Trophoblast cell (in vitro differentiated cells and primary cell): ENCODE data around the gene TUFM.
"Not testable (repeated sequence)": the region's sequence is repeated elsewhere in the genome, so short reads cannot be mapped to it uniquely, and the experiment has no call there.

ENCODE experiments used
- DNase-seq, 2 donors: peaks; one replicate each; pipeline ENCODE4 v3.0.0-alpha.2; 2016
- H2AFZ ChIP-seq: 2 replicates; pipeline ENCODE4 v1.6.1; 2013; ENCODE audit warnings: low read length, moderate library complexity, mild to moderate bottlenecking; ENCODE audit not compliant: insufficient read depth, poor library complexity
- H2AK5ac ChIP-seq: 2 replicates; pipeline ENCODE4 v1.6.1; 2013; ENCODE audit warnings: mild to moderate bottlenecking, low read length
- H2BK120ac ChIP-seq: 2 replicates; pipeline ENCODE4 v1.6.1; 2013; ENCODE audit warnings: low read length, mild to moderate bottlenecking, moderate library complexity; ENCODE audit not compliant: insufficient read depth, poor library complexity
- H2BK12ac ChIP-seq: 2 replicates; pipeline ENCODE4 v1.6.1; 2013; ENCODE audit warnings: mild to moderate bottlenecking, low read length, moderate library complexity
- H2BK5ac ChIP-seq: 2 replicates; pipeline ENCODE4 v1.6.1; 2013; ENCODE audit warnings: low read length, low read depth, moderate library complexity, mild to moderate bottlenecking; ENCODE audit not compliant: poor library complexity
- H3K14ac ChIP-seq: 2 replicates; pipeline ENCODE4 v1.6.1; 2013; ENCODE audit warnings: mild to moderate bottlenecking, low read length
- H3K18ac ChIP-seq: 2 replicates; pipeline ENCODE4 v1.6.1; 2013; ENCODE audit warnings: mild to moderate bottlenecking, low read length
- H3K23ac ChIP-seq: 2 replicates; pipeline ENCODE4 v1.6.1; 2013; ENCODE audit warnings: low read length
- H3K27ac ChIP-seq: 2 replicates; pipeline ENCODE4 v1.5.1; 2013; ENCODE audit warnings: low read depth, mild to moderate bottlenecking, inconsistent platforms, low read length, moderate library complexity
- H3K27me3 ChIP-seq: 2 replicates; pipeline ENCODE4 v1.6.1; 2013; ENCODE audit warnings: inconsistent platforms, mild to moderate bottlenecking, low read length, moderate library complexity; ENCODE audit not compliant: insufficient read depth
- H3K36me3 ChIP-seq, 2 experiments: 1 replicate in 1 of 2; 2 replicates in 1 of 2; pipeline ENCODE4 v1.6.1; 2013; ENCODE audit warnings: low read length in 2 of 2, mild to moderate bottlenecking in 2 of 2, moderate library complexity in 1 of 2; ENCODE audit not compliant: insufficient read depth in 2 of 2, control insufficient read depth in 1 of 2
- H3K4ac ChIP-seq: 2 replicates; pipeline ENCODE4 v1.6.1; 2013; ENCODE audit warnings: low read depth, mild to moderate bottlenecking, low read length, moderate library complexity
- H3K4me1 ChIP-seq, 2 experiments: 1 replicate in 1 of 2; 2 replicates in 1 of 2; pipeline ENCODE4 v1.6.1; 2013; ENCODE audit warnings: low read length in 2 of 2, mild to moderate bottlenecking in 2 of 2, moderate library complexity in 1 of 2; ENCODE audit not compliant: insufficient read depth in 2 of 2, control insufficient read depth in 1 of 2
- H3K4me2 ChIP-seq: 2 replicates; pipeline ENCODE4 v1.6.1; 2013; ENCODE audit warnings: inconsistent platforms, mild to moderate bottlenecking, low read length, moderate library complexity
- H3K4me3 ChIP-seq: 2 replicates; pipeline ENCODE4 v1.5.1; 2013; ENCODE audit warnings: mild to moderate bottlenecking, low read depth, low read length, inconsistent platforms
- H3K79me1 ChIP-seq: one replicate; pipeline ENCODE4 v1.6.1; 2013; ENCODE audit warnings: low read length
- H3K79me2 ChIP-seq: 2 replicates; pipeline ENCODE4 v1.6.1; 2013; ENCODE audit warnings: low read length, mild to moderate bottlenecking; ENCODE audit not compliant: control insufficient read depth, insufficient read depth, poor library complexity
- H3K9ac ChIP-seq: 2 replicates; pipeline ENCODE4 v1.6.1; 2013; ENCODE audit warnings: mild to moderate bottlenecking, low read length
- H3K9me3 ChIP-seq: 2 replicates; pipeline ENCODE4 v1.6.1; 2013; ENCODE audit warnings: low read depth, mild to moderate bottlenecking, control low read depth, inconsistent platforms, low read length; ENCODE audit not compliant: insufficient read depth
- H4K12ac ChIP-seq: 2 replicates; pipeline ENCODE4 v1.6.1; 2013; ENCODE audit warnings: low read depth, mild to moderate bottlenecking, low read length, moderate library complexity
- H4K8ac ChIP-seq: 2 replicates; pipeline ENCODE4 v1.6.1; 2013; ENCODE audit warnings: low read depth, mild to moderate bottlenecking, low read length, moderate library complexity
- H4K91ac ChIP-seq: one replicate; pipeline ENCODE4 v1.6.1; 2013; ENCODE audit warnings: low read depth, mild to moderate bottlenecking, low read length, moderate library complexity
- WGBS: extraction: QIAGEN DNeasy Blood & Tissue Kit; methylation state at CpG from one replicate; pipeline ENCODE4 v1.1.7; 2013; ENCODE audit warnings: missing lambda C conversion rate; ENCODE audit not compliant: insufficient read length, insufficient coverage; ENCODE audit errors: extremely low coverage; 5-methylcytosine and 5-hydroxymethylcytosine counted together

TUFM gene

GRCh38 chr16:28890355-28890754 is 44.2 kb upstream of the TUFM start:
- H3K27ac ChIP-seq, H4K8ac ChIP-seq, H3K79me1 ChIP-seq, H3K36me3 ChIP-seq, H4K12ac ChIP-seq, H3K9me3 ChIP-seq, H3K14ac ChIP-seq, H3K9ac ChIP-seq, DNase-seq, H2AK5ac ChIP-seq, H3K4me2 ChIP-seq, H3K23ac ChIP-seq, H3K4me3 ChIP-seq, H2BK12ac ChIP-seq, H2BK5ac ChIP-seq, H3K79me2 ChIP-seq, H3K18ac ChIP-seq, H4K91ac ChIP-seq, H3K4me1 ChIP-seq, H2AFZ ChIP-seq, H2BK120ac ChIP-seq, H3K4ac ChIP-seq, H3K27me3 ChIP-seq: not testable (repeated sequence)
- no CpG with 5 or more reads among the region's 5 CpGs for WGBS

- no peak overlapping the region for H2BK5ac ChIP-seq
- H3K4ac ChIP-seq = no peak overlapping the region
- H2BK12ac ChIP-seq = no peak overlapping the region
- H3K18ac ChIP-seq = no peak overlapping the region
- no peaks in the 10 kb centered on the region for H3K79me1 ChIP-seq
- H2AFZ ChIP-seq = no peak overlapping the region
- H3K14ac ChIP-seq = no peak overlapping the region
- no peak overlapping the region for H3K4me3 ChIP-seq
- peaks cover 2% of the 10 kb centered on the region for H3K9me3 ChIP-seq
- no peak overlapping the region for H2AK5ac ChIP-seq
- H4K12ac ChIP-seq = no peak overlapping the region
- H4K91ac ChIP-seq = no peak overlapping the region
- no peak overlapping the region for H3K9ac ChIP-seq
- no peak overlapping the region for H2BK120ac ChIP-seq
- WGBS = no CpG with 5 or more reads among the region's 10 CpGs
- H3K23ac ChIP-seq = no peak overlapping the region
- H3K4me2 ChIP-seq = no peak overlapping the region
- no peaks in the 10 kb centered on the region for H3K79me2 ChIP-seq
- no peak for DNase-seq
- H4K8ac ChIP-seq = no peak overlapping the region
- no peaks in the 10 kb centered on the region for H3K4me1 ChIP-seq
- no peaks in the 10 kb centered on the region for H3K27me3 ChIP-seq
- H3K36me3 ChIP-seq = peaks cover 3 to 5% of the 10 kb centered on the region in 2 experiments
- H3K27ac ChIP-seq = no peak overlapping the region
These were observed 40.8 kb upstream of the TUFM start for GRCh38 chr16:28886945-28887344.

- Histone ChIP-seq H4K91ac (no peak overlapping the region), H3K23ac (no peak overlapping the region), H3K27me3 (peaks cover 18% of the 10 kb centered on the region), H2BK12ac (no peak overlapping the region), H3K14ac (no peak overlapping the region), H4K8ac (no peak overlapping the region), H3K4me2 (no peak overlapping the region), H3K9ac (no peak overlapping the region), H3K27ac (no peak overlapping the region), H3K4me3 (no peak overlapping the region), H3K79me1 (no peaks in the 10 kb centered on the region), H3K36me3 (peaks cover 3 to 5% of the 10 kb centered on the region in 2 experiments), H3K4me1 (peaks cover 9 to 13% of the 10 kb centered on the region in 2 experiments), H3K18ac (no peak overlapping the region), H3K9me3 (peaks cover 7% of the 10 kb centered on the region), H2BK120ac (no peak overlapping the region), H3K79me2 (no peaks in the 10 kb centered on the region), H3K4ac (no peak overlapping the region), H4K12ac (no peak overlapping the region), H2AFZ (no peak overlapping the region), H2BK5ac (no peak overlapping the region), H2AK5ac (no peak overlapping the region)
- DNase-seq = no peak
- WGBS = no CpG with 5 or more reads among the region's 6 CpGs
These were observed 37.9 kb upstream of the TUFM start for GRCh38 chr16:28884045-28884444.

- no peak overlapping the region for H4K8ac ChIP-seq
- H3K9ac ChIP-seq = no peak overlapping the region
- no CpG with 5 or more reads among the region's 25 CpGs for WGBS
- no peak overlapping the region for H3K4me2 ChIP-seq
- H4K91ac ChIP-seq = no peak overlapping the region
- H3K27me3 ChIP-seq = peaks cover 18% of the 10 kb centered on the region
- H3K79me2 ChIP-seq = no peaks in the 10 kb centered on the region
- H2AFZ ChIP-seq = no peak overlapping the region
- H3K4me3 ChIP-seq = no peak overlapping the region
- H3K4me1 ChIP-seq = peaks cover 9 to 13% of the 10 kb centered on the region in 2 experiments
- no peak overlapping the region for H2AK5ac ChIP-seq
- no peak overlapping the region for H2BK120ac ChIP-seq
- H3K79me1 ChIP-seq = no peaks in the 10 kb centered on the region
- H2BK12ac ChIP-seq = no peak overlapping the region
- no peak overlapping the region for H4K12ac ChIP-seq
- no peak for DNase-seq
- no peak overlapping the region for H3K4ac ChIP-seq
- peaks cover 5% of the 10 kb centered on the region for H3K9me3 ChIP-seq
- no peak overlapping the region for H3K23ac ChIP-seq
- H3K18ac ChIP-seq = no peak overlapping the region
- no peak overlapping the region for H3K14ac ChIP-seq
- peaks cover 2 to 3% of the 10 kb centered on the region in 2 experiments for H3K36me3 ChIP-seq
- H3K27ac ChIP-seq = no peak overlapping the region
- no peak overlapping the region for H2BK5ac ChIP-seq
These were observed 37.3 kb upstream of the TUFM start for GRCh38 chr16:28883221-28883996.
